Limb (tissue), 2 donors: ENCODE measurements around the gene RGS19.
"Not testable (repeated sequence)": the region's sequence is repeated elsewhere in the genome, so short reads cannot be mapped to it uniquely, and the experiment has no call there.

Experiments used
- DNase-seq, 2 donors: peaks; one replicate each; pipeline ENCODE4 v3.0.0-alpha.2; 2016; ENCODE audit errors: extremely low spot score in 2 of 2

Gene RGS19, protein sequence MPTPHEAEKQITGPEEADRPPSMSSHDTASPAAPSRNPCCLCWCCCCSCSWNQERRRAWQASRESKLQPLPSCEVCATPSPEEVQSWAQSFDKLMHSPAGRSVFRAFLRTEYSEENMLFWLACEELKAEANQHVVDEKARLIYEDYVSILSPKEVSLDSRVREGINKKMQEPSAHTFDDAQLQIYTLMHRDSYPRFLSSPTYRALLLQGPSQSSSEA

GRCh38 chr20:64079273-64080012 is at the start of gene RGS19:
RGS19 (minus strand) TSS chr20:64079518; CDS start chr20:64076886, 2,632 bp downstream.
- DNase-seq = peak; percentile 78 to 86

DNA sequence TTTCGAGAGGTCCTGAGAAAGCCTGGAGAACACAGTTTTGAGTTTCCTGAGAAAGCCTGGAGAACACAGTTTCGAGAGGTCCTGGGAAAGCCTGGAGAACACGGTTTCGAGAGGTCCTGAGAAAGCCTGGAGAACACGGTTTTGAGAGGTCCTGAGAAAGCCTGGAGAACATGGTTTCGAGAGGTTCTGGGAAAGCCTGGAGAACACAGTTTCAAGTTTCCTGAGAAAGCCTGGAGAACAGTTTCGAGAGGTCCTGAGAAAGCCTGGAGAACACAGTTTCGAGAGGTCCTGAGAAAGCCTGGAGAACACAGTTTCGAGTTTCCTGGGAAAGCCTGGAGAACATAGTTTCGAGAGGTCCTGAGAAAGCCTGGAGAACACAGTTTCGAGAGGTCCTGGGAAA is 44.2 kb upstream of the RGS19 start:
- not testable (repeated sequence) for DNase-seq

- not testable (repeated sequence) for DNase-seq
These were observed 43.6 kb upstream of the RGS19 start for GRCh38 chr20:64122927-64123326.

GRCh38 chr20:64121586-64121985 is 42.3 kb upstream of the RGS19 start:
- DNase-seq = no peak

DNA sequence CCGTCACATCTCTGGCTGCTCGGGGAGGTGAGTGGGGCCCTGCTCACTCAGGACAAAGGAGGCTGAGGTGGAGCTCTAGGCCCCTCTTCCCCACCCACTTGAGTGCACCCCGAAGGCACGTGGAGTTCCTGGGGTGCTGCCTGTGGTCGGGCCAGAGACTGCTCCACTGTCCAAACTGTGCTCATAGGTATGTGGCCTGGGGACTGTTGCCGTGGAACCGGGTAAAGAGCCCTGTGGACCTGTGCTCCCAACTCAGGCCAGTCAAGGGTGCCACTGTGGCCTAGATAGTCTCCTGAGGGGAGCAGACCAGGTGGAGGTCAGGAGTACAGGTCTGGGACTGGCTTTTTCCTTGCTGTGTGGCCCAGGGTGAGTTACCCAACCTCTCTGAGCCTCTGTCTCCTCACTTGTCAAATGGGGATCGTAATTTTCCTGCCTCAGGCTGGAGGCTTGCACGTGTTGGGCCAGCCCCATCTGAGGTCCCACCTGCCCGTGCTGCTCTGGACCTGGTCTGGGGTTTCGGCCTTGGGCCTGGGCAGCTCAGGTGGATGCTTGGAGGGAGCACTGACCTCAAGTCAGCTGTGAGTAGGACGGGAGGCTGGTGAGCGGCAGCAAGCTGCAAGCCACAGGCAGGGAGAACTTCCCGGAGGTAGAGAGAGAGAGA is 40.5 kb upstream of the RGS19 start:
- DNase-seq = no peak

DNA sequence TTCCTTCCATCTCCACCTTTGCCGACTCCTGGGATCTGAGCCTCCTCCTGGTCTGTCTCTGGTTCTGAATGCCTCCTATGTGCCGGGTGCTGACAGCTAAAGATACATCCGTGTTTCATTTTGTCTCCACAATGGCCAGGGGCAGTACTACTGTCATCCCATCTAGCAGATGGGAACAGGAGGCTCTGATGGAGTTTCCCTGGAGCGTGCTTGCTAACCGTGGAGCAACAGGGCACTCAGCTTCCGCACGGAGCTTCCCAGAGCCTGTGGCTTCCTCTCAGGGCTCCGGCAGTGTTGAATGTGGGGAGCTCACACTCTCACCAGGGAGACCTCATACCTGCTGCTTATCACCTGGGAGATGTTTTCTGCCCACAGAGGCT is 40.0 kb upstream of the RGS19 start:
- DNase-seq = no peak

DNA sequence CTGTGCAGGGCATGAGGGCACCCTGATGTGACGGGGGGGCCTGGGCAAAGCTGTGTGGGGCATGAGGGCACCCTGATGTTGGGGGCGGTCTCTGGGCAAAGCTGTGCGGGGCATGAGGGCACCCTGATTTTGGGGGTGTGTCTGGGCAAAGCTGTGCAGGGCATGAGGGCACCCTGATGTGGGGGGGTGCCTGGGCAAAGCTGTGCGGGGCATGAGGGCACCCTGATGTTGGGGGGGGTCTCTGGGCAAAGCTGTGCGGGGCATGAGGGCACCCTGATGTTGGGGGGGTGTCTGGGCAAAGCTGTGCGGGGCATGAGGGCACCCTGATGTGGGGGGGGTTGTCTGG is 38.1 kb upstream of the RGS19 start:
- DNase-seq = not testable (repeated sequence)

DNA sequence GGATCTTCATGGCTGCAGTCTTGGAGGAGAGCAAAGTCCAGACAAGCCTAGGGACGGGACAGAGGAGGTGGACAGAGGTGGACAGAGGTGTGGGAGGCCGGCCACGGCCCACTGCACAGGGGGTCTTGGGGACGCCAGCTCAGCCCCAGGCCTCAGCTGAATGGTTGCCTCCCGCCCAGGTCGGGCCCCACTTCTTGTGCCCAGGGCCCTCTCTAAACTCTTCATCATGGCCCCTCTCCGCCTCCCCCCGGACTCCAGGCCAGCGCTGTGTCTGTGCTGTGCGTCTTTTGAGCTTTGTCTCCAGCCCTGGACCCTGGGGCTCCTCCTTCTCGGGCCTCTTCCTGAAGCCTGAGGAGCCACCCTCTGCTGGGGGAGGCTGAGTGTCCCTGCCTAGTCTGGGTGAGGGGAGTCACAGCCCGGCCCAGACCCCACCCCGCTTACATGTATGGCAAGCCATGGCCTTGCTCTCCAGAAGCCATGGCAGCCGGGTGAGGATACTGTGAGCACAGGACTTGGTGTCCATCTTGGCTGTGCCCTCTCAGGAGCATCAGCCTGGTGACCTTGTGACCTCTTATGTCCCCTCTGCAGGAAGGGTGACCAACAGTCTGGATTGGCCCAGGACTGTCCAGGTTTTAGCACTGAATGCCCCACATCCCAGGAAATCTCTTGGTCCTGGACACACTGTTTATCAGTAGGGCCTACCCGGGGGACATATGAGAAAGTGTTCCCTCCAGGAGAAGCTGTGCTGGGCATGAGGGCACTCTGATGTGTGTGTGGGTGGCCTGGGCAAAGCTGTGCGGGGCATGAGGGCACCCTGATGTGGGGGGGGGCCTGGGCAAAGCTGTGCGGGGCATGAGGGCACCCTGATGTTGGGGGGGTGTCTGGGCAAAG is 37.5 kb upstream of the RGS19 start:
- DNase-seq = peak in 1 of 2 donors; percentile 24

DNA sequence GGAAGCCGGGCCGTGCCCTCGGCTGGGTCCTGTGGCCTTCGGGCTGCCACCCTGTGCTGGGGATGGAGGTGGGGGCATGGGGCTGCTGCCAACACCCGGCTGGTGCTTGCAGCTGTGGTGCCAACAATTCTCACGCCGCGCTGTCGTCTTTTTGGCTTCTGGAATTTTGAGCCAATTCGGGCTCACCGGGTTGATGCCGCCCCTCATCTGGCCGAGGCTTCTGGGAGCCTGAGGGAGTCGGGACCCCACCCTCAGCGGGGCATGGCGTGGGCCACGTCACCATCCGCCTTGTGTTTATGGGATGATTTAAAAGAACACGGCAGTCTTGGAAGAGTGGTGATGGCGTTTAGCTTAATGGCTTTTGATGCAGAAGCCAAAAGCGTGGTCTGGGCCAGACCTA is 36.7 kb upstream of the RGS19 start:
- DNase-seq = no peak

GRCh38 chr20:64115171-64115911 is 36.0 kb upstream of the RGS19 start:
- DNase-seq = no peak

- no peak for DNase-seq
These were observed 35.1 kb upstream of the RGS19 start for GRCh38 chr20:64114356-64114971.

- no peak for DNase-seq
These were observed 34.6 kb upstream of the RGS19 start for GRCh38 chr20:64113796-64114355.

GRCh38 chr20:64113444-64113775 is 34.1 kb upstream of the RGS19 start:
- no peak for DNase-seq

- no peak for DNase-seq
These were observed 33.5 kb upstream of the RGS19 start for GRCh38 chr20:64112691-64113443.

GRCh38 chr20:64111841-64112641 is 32.7 kb upstream of the RGS19 start:
- no peak for DNase-seq

DNA sequence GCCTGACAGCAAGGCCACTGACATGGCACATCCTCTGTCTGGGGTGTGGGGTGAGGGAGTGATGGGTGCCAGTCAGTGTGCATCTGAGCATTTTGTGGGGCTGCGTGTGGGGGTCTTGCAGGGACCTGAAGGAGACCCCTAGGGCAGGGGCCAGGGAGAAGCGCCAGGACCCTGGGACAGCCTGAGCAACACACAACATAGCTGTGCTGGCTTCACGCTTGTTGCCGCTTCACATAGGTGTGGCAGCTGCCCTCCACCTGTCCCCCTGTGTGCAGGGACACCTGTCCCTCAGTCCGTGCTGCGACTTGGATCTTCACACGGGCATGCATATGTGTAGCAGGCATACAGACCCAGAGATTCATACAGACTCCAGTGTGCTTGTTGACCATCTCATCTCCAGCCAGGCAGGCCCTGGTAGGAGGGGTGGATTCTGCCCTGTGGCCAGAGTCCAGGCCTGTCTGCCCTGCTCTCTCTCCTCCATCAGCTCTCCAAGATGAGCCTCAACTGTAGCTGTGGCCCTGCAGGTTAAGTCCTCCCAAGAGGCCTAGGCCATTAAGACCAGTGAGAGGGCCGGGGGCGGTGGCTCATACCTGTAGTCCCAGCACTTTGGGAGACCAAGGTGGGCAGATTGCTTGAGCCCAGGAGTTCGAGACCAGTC is 31.2 kb upstream of the RGS19 start:
- no peak for DNase-seq

- DNase-seq = no peak
These were observed 30.6 kb upstream of the RGS19 start for GRCh38 chr20:64109831-64110391.
